K562 treated with DMSO at 1 percent for 24 hours (cell line): Measurements from ENCODE around the gene MAP4K3. TPM values are rescaled to one million over a fixed set of nuclear protein-coding genes. Genes with fewer than 3 reads are reported as not detected.

ENCODE experiments used
- total RNA-seq: library from RNA; unstranded; fragments of 300-600 nt; gene quantifications from 2 replicates; pipeline ENCODE4 v1.2.3, GENCODE V29; 2022; ENCODE audit warnings: low read depth; ENCODE audit not compliant: insufficient read depth

Gene MAP4K3
- 5.5 and 6.7 TPM in 2 replicates for total RNA-seq

GRCh38 chr2:39436592-39437521 is at the start of gene MAP4K3:
Gene MAP4K3 (minus strand): TSS chr2:39437285. CDS start chr2:39436987, 298 bp downstream.

GRCh38 chr2:39243469-39244123 is 193.5 kb downstream of the MAP4K3 start, which contains the start of gene CDKL4:
Gene CDKL4 (minus strand): TSS chr2:39243970.

Other genes starting within 250 kb of the MAP4K3 start
- gene CDKL4, start 193.3 kb downstream of the MAP4K3 start, total RNA-seq = not detected in 2 replicates
- gene TMEM178A, start 228.6 kb upstream of the MAP4K3 start, total RNA-seq = 0.38 TPM in 1 of 2 replicates, not detected in the other